ENCODE measurements around the gene PPP4R2.
"Not testable (repeated sequence)": the region's sequence is repeated elsewhere in the genome, so short reads cannot be mapped to it uniquely, and the experiment has no call there.

The PPP4R2 gene

DNA sequence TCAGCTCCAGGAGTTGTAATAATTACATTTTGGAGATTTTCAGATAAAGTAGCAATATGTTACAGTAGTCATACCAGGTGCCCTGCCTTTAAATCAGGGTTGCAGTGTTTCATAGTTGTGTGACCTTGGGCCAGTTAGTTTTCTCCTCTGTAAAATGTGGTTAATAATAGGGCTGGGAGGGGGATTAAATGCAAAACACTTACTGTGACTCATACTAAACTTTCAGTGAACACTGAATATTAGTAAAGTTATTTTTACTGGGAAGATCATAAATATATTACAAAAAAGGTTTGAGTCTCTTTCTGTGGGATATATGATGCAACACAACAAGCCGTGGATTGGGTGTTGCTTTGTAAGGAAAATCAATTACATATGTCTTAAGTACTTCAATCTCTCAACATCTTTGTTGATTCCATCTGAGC lies 63.7 kb downstream of the PPP4R2 start:
- Histone ChIP-seq H3K27me3 (no peaks in the 10 kb centered on the region), H3K4me2 (no peak overlapping the region), H3K9me3 (no peaks in the 10 kb centered on the region), H3K4me1 (0 out of 2 replicates have a peak, but pooled peaks cover 8% of the 10 kb centered on the region), H4K20me1 (peaks cover 59% of the 10 kb centered on the region), H3K36me3 (peaks cover 62% of the 10 kb centered on the region), H3K4me3 (no peak overlapping the region), H3K9ac (no peak overlapping the region), H3K27ac (no peak overlapping the region)
- TF ChIP-seq Cebpa-rat (IDR thresholded peaks at IDR 0.05) = no peak

DNA sequence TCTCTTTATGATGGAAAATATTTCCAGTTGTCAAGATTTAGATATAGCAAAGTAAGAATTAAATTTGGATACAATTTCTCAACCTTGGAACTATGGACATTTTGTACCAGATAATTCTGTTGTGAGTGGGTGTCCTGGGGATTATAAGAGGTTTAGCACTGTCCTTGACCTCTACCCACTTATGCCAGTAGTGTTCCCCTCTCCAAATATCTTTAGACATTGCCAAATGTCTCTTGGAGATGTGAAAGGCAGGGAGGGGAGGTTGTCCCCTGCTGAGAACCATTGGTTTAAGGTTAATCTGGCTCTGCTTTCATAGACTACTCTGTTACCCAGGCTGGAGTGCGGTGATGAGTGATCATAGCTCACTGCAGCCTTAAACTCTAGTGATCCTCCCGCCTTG lies 64.8 kb downstream of the PPP4R2 start, which contains the start of gene EBLN2:
Gene EBLN2, plus strand, starts transcription at position 244 of the 400 bp plus-strand sequence. CDS start 423 bp downstream, outside the sequence.
- H3K4me3 ChIP-seq = no peak within 1 kb of the TSS
- peaks cover 59% of the 10 kb centered on the region for H4K20me1 ChIP-seq
- H3K36me3 ChIP-seq = peaks cover 71% of the 10 kb centered on the region
- no peak within 1 kb of the TSS for H3K4me2 ChIP-seq
- no peaks in the 10 kb centered on the region for H3K4me1 ChIP-seq
- no peaks in the 10 kb centered on the region for H3K27me3 ChIP-seq
- no peaks in the 10 kb centered on the region for H3K9me3 ChIP-seq
- no peak within 1 kb of the TSS for H3K27ac ChIP-seq
- H3K9ac ChIP-seq = no peak within 1 kb of the TSS
- no peak for TF ChIP-seq Cebpa-rat (IDR thresholded peaks at IDR 0.05)

DNA sequence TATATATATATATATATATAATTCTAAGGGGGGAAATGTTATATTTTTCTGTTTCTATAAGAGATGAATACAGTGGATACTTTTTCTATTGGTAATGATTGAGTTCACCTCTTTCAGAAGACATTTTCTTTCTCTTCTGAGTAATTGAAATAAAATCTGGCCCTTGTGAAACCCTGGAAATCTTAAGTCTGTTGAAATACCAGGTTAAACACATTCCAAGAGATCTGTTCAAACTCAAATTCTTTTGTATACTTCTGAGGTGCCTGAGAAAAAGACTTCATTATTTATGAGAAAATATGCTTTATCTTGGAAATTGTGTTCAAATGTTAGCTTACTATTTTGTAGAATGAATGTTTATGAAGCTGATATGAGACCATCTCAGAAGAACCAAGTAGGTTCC lies 69.6 kb downstream of the PPP4R2 start:
- H3K4me1 ChIP-seq = peaks cover 15% of the 10 kb centered on the region
- not testable (repeated sequence) for H3K4me3 ChIP-seq, H3K9ac ChIP-seq, H3K27me3 ChIP-seq, H3K9me3 ChIP-seq, H3K4me2 ChIP-seq, H3K27ac ChIP-seq
- peaks cover 71% of the 10 kb centered on the region for H3K36me3 ChIP-seq
- H4K20me1 ChIP-seq = peaks cover 53% of the 10 kb centered on the region

DNA sequence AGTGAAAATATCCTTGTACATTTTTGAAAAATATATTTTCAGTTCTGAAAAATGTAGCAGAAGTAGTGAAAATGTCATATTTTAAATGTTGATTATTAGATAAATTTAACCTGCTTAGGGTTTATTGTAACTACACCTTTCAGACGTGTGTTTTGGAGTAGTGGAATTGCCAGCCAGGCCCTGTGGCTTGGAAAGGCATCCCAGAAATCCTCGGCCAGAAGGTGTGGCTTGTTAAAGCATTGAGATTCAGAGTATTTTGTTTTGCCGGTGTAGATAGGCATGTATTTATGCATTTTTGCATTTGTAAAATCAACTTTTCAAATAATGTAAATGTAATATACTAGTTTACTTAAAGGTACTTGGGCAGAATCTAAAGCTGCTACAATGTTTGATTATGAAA lies 71.8 kb downstream of the PPP4R2 start:
- TF ChIP-seq Cebpa-rat (IDR thresholded peaks at IDR 0.05) = no peak
- H4K20me1 ChIP-seq = peaks cover 47% of the 10 kb centered on the region
- no peak overlapping the region for H3K9ac ChIP-seq
- no peak overlapping the region for H3K4me2 ChIP-seq
- H3K27ac ChIP-seq = no peak overlapping the region
- peaks cover 49% of the 10 kb centered on the region for H3K36me3 ChIP-seq
- H3K4me3 ChIP-seq = no peak overlapping the region
- peaks cover 15% of the 10 kb centered on the region for H3K4me1 ChIP-seq
- no peaks in the 10 kb centered on the region for H3K9me3 ChIP-seq
- no peaks in the 10 kb centered on the region for H3K27me3 ChIP-seq

DNA sequence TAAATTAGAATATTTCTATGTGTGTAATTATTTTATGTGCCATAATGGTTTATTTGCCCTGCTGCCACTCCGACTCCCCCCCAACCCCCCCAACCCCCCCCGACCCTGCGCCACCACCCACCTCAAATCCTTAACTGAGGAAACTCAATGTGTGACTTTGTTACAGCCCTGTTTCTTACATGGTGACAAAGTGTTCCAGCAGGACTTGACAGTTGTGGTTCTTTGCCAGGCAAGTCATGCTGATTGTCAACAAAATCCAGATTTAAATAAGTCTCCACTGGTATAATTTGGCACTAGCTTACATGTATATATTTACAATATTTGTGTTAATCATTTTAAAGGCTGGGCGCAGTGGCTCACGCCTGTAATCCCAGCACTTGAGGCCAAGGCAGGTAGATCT lies 72.6 kb downstream of the PPP4R2 start:
- H3K4me3 ChIP-seq = no peak overlapping the region
- TF ChIP-seq Cebpa-rat (IDR thresholded peaks at IDR 0.05) = no peak
- no peak overlapping the region for H3K9ac ChIP-seq
- peaks cover 39% of the 10 kb centered on the region for H4K20me1 ChIP-seq
- H3K4me1 ChIP-seq = peaks cover 15% of the 10 kb centered on the region
- H3K4me2 ChIP-seq = no peak overlapping the region
- no peaks in the 10 kb centered on the region for H3K27me3 ChIP-seq
- H3K36me3 ChIP-seq = peaks cover 41% of the 10 kb centered on the region
- no peak overlapping the region for H3K27ac ChIP-seq
- H3K9me3 ChIP-seq = no peaks in the 10 kb centered on the region

DNA sequence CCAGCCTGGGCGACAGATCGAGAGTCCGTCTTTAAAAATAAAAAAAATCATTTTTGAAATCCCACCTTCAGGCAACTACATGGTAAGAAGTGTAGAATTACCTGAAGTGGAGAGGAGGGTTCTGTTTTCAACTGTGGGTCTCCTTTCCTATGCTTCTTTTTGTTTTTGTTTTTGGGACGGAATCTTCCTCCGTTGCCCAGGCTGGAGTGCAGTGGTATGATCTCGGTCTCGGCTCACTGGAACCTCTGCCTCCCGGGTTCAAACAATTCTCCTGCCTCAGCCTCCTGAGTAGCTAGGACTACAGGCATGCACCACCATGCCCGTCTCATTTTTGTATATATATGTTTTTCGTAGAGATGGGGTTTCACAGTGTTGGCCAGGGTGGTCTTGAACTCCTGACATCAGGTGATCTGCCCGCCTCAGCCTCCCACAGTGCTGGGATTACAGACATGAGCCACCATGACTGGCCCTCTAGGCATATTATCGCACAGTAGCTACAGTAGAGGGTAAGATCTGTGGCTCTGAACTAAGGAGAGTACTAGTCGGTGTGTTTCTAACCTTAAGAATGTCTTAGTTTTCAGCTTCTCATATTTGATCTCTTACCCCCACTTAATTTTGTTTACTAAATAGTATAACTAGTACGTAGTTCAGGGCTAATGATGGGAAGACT lies 73.3 kb downstream of the PPP4R2 start:
- H3K27ac ChIP-seq = no peak overlapping the region

DNA sequence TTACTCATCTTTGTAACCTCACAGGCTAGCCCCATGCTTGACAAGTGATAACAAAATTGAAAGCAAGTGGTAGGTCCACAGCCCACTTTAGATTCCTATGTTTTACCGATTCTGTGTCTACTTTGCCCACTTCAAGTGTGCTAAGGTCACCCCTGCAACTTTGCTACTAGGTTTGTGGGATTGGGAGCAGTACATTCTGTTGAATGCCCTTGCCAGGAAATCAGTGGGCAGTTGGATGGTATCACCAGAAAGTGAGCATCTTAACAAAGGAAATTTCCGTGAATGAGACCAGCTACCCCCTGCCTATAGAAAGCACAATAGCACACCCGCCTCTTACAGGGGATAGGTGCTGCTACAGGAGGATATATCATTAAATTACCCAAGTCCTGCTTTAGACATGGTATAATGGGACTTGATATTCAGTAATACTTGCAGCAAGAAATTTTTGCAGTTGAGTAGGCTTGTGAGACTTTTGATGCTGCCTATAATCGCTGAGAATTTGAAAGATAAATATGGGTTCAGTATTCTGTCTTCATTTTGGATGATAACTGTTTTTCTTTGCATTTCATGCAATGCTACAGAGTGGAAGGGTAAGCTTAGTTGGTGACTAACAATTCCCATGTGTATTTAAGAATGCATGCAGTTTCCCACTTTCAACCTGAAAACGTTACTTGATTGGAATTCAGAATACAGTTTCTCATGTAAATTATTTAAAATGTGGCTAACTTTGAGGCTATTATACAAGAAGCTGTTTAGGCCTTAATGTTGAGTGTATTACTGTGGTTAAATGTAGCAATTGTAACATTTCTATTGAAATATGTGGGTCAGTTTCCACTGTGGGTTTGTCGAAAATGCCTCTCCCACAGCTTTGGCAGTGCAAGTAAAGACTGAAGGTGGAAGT lies 74.3 kb downstream of the PPP4R2 start:
- H4K20me1 ChIP-seq = peaks cover 29% of the 10 kb centered on the region
- TF ChIP-seq Cebpa-rat (IDR thresholded peaks at IDR 0.05) = no peak
- no peak overlapping the region for H3K9ac ChIP-seq
- peaks cover 15% of the 10 kb centered on the region for H3K4me1 ChIP-seq
- H3K4me3 ChIP-seq = no peak overlapping the region
- H3K36me3 ChIP-seq = peaks cover 24% of the 10 kb centered on the region; the same call in 1 of the 2 replicates
- no peaks in the 10 kb centered on the region for H3K9me3 ChIP-seq
- no peak overlapping the region for H3K27ac ChIP-seq
- no peaks in the 10 kb centered on the region for H3K27me3 ChIP-seq
- no peak overlapping the region for H3K4me2 ChIP-seq

More for the DNA sequence above, 73.3 kb downstream of the PPP4R2 start:
- H3K9ac ChIP-seq = no peak overlapping the region
- H3K27me3 ChIP-seq = no peaks in the 10 kb centered on the region
- no peaks in the 10 kb centered on the region for H3K9me3 ChIP-seq
- no peak overlapping the region for H3K4me2 ChIP-seq
- H3K4me3 ChIP-seq = no peak overlapping the region
- no peak for TF ChIP-seq Cebpa-rat (IDR thresholded peaks at IDR 0.05)
- H3K4me1 ChIP-seq = peaks cover 15% of the 10 kb centered on the region
- peaks cover 34% of the 10 kb centered on the region for H3K36me3 ChIP-seq
- peaks cover 32% of the 10 kb centered on the region for H4K20me1 ChIP-seq

DNA sequence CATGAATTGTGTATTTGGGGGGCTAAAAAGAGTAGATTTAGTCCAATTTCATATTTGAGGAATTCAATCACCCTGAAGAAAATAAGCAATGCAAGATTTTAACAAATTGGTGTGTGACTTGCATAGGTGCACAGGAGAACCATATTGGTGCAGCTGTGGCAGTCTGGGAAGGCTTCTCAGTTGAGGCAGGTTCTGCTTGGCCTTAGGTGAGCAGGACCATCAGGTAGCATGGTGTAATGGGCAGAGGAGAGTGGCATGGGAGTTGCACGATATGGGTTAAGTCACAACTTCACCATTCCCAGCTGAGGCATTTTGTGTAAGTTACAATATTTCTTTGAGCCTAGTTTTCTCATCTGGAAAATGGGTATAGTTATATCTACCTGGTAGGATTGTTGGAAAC lies 75.3 kb downstream of the PPP4R2 start:
- Histone ChIP-seq H3K9ac (no peak overlapping the region), H3K27ac (no peak overlapping the region), H3K36me3 (peaks cover 15% of the 10 kb centered on the region; the same call in 1 of the 2 replicates), H3K4me2 (no peak overlapping the region), H3K27me3 (no peaks in the 10 kb centered on the region), H3K9me3 (no peaks in the 10 kb centered on the region), H4K20me1 (peaks cover 24% of the 10 kb centered on the region), H3K4me3 (no peak overlapping the region), H3K4me1 (peaks cover 15% of the 10 kb centered on the region)
- TF ChIP-seq Cebpa-rat (IDR thresholded peaks at IDR 0.05) = no peak

DNA sequence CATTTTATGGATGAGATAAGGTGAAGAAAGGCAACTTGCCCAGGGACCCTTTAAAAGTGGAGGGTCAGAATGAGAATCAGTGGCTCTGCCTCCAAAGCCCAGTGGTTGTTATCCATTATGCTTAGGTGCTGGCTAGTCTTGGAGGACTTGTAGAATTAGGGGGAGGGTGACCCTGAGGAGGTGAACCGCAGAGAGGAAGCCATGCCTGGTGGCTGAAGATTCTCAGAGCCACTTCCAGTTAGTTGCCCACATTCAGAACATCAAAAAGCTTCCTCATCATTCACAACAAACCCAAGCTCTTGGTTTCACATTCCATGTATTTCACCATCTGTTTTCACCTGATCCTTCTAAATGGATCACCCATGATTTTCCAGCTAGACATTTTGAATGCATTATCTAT lies 76.0 kb downstream of the PPP4R2 start:
- H3K4me1 ChIP-seq = peaks cover 15% of the 10 kb centered on the region
- H4K20me1 ChIP-seq = peaks cover 22% of the 10 kb centered on the region
- TF ChIP-seq Cebpa-rat (IDR thresholded peaks at IDR 0.05) = no peak
- H3K27me3 ChIP-seq = no peaks in the 10 kb centered on the region
- H3K4me3 ChIP-seq = no peak overlapping the region
- no peaks in the 10 kb centered on the region for H3K9me3 ChIP-seq
- H3K9ac ChIP-seq = no peak overlapping the region
- peaks cover 12% of the 10 kb centered on the region; the same call in 1 of the 2 replicates for H3K36me3 ChIP-seq
- H3K4me2 ChIP-seq = no peak overlapping the region
- no peak overlapping the region for H3K27ac ChIP-seq

All from BLaER1 (cell line).